Caco-2 (cell line): ENCODE results near the gene ARG2. TPM values are rescaled to one million over a fixed set of nuclear protein-coding genes. Genes with fewer than 3 reads are reported as not detected.

Source experiments
- BruUV-seq: library from RNA; stranded (reverse); fragments of 400-500 nt; replicated peaks from 2 replicates; lab custom pipeline; 2021; lab: Mats Ljungman, UMichigan
- CTCF ChIA-PET: fragments of 300-600 bp; sonication (Branson Sonifier 250); formaldehyde crosslinking; loops from one replicate; lab custom pipeline; 2022; ENCODE audit warnings: antibody characterized with exemption; lab: Charles Lee
- POLR2A ChIA-PET: fragments of 300-600 bp; sonication (Branson Sonifier 250); formaldehyde crosslinking; loops from one replicate; lab custom pipeline; 2022; ENCODE audit warnings: antibody characterized with exemption; lab: Charles Lee
- DNase-seq, 2 experiments: peaks; one replicate each; pipeline versions ENCODE4 v3.0.0 to v3.0.0-alpha.2; 2020 to 2022
- H3K27me3 ChIP-seq: replicated peaks from 2 replicates; pipeline ENCODE4 v1.6.0; 2011; ENCODE audit warnings: low read length; ENCODE audit not compliant: control insufficient read depth, insufficient read depth
- H3K36me3 ChIP-seq: 2 replicates; pipeline ENCODE4 v1.5.1; 2011; ENCODE audit warnings: low read length; ENCODE audit not compliant: control insufficient read depth, insufficient read depth
- H3K4me1 ChIP-seq: fragments of 250-450 bp; sonication (Bioruptor Pico); 2 replicates; pipeline ENCODE4 v1.5.1; 2020; ENCODE audit warnings: mild to moderate bottlenecking
- H3K4me3 ChIP-seq: 2 replicates; pipeline ENCODE4 v1.5.1; 2011; ENCODE audit warnings: low read depth, mild to moderate bottlenecking, control low read depth, low read length
- H3K9me3 ChIP-seq: fragments of 250-450 bp; sonication (Bioruptor Pico); 2 replicates; pipeline ENCODE4 v1.5.1; 2020; ENCODE audit warnings: mild to moderate bottlenecking, moderate library complexity
- H3K27ac Mint-ChIP-seq: one replicate; pipeline ENCODE4 v1.8.0; 2022; ENCODE audit warnings: mixed read lengths; ENCODE audit not compliant: unreplicated experiment
- H3K27me3 Mint-ChIP-seq: one replicate; pipeline ENCODE4 v1.8.0; 2022; ENCODE audit warnings: mixed read lengths; ENCODE audit not compliant: insufficient read depth, unreplicated experiment
- H3K36me3 Mint-ChIP-seq: one replicate; pipeline ENCODE4 v1.8.0; 2022; ENCODE audit warnings: mild to moderate bottlenecking, mixed read lengths; ENCODE audit not compliant: insufficient read depth, unreplicated experiment
- H3K4me1 Mint-ChIP-seq: one replicate; pipeline ENCODE4 v1.8.0; 2022; ENCODE audit warnings: low read depth, mixed read lengths; ENCODE audit not compliant: unreplicated experiment
- H3K4me3 Mint-ChIP-seq: one replicate; pipeline ENCODE4 v1.8.0; 2022; ENCODE audit warnings: mild to moderate bottlenecking, moderate library complexity, mixed read lengths; ENCODE audit not compliant: unreplicated experiment
- H3K9me3 Mint-ChIP-seq: one replicate; pipeline ENCODE4 v1.8.0; 2022; ENCODE audit warnings: mixed read lengths; ENCODE audit not compliant: unreplicated experiment
- CTCF ChIP-seq, 2 experiments: fragments of 200-600 bp in 1 of 2; IDR thresholded peaks; 1 replicate in 1 of 2; 2 replicates in 1 of 2; pipeline versions ENCODE4 v1.5.1 to v1.8.0; 2011 to 2022; ENCODE audit warnings: antibody characterized with exemption in 1 of 2, control low read depth in 1 of 2, inconsistent platforms in 1 of 2, low read depth in 1 of 2, low read length in 1 of 2, mild to moderate bottlenecking in 1 of 2, moderate library complexity in 1 of 2; ENCODE audit not compliant: insufficient read depth in 1 of 2, severe bottlenecking in 1 of 2, unreplicated experiment in 1 of 2
- intact Hi-C: fragments of 100-400 bp; cut with micrococcal nuclease; formaldehyde crosslinking; loops from one replicate; pipeline ENCODE4 v1.10.0; 2022; ENCODE audit not compliant: unreplicated experiment
- total RNA-seq: library from RNA; stranded (reverse); gene quantifications from 2 replicates; pipeline ENCODE4 v1.2.3, GENCODE V29; 2022

Gene ARG2
- total RNA-seq, 1 experiment from 2014 or later: 22.6 TPM

DNA sequence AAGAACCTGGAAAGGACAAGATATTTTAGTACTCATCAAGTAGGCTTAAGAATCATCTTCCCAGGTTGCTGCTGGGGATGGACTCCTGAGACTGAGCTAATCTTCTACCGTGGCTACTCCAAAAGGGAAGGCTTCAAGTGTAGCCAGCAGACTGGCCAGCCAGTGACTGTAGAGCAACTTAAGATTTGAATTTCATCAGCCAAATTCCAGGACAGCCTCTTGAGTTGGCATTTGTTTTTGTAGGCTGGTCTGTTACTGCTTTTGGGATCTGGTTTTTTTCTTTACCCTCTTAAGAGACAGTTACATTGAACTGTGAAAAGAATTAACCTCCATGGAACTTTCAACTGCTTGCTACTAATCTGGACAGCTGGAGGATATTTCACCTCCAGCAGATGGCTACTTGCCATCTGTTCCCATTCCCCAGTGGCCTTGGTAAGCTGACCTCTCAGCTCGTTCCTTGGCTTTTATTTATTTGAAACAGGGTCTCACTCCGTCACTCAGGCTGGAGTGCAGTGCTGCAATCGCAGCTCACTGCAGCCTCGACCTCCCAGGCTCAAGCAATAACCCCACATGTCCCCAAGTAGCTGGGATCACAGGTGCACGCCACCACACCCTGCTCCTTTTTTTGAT is 34.0 kb downstream of the ARG2 start:
- intact Hi-C loops: no loop called here
- no peak for TF ChIP-seq CTCF (IDR thresholded peaks at IDR 0.05; ENCODE audit: insufficient read depth in 1 of 2, low read depth in 1 of 2, low read length in 1 of 2, severe bottlenecking in 1 of 2, unreplicated experiment in 1 of 2)
- Histone ChIP-seq H3K9me3 (no peaks in the 10 kb centered on the region), H3K36me3 (peaks cover 1% of the 10 kb centered on the region; the same call in 1 of the 2 replicates), H3K4me3 (no peak overlapping the region), H3K4me1 (0 out of 2 replicates have a peak, but pooled peaks cover 2% of the 10 kb centered on the region), H3K27me3 (no peaks in the 10 kb centered on the region)
- no peaks in the 10 kb centered on the region for H3K4me1 Mint-ChIP-seq
- peak in 1 of 2 experiments; percentile 17 for DNase-seq
- BruUV-seq: no TSS peak
- no peak overlapping the region for H3K27ac Mint-ChIP-seq
- peaks cover 59% of the 10 kb centered on the region for H3K36me3 Mint-ChIP-seq
- H3K9me3 Mint-ChIP-seq: no peaks in the 10 kb centered on the region
- no peaks in the 10 kb centered on the region for H3K27me3 Mint-ChIP-seq
- CTCF ChIA-PET: interaction anchor here (0.5 to 1.4 kb wide), 2 partner anchors 13 to 34 kb away, joined by 3 read pairs; partner anchors contain the start of gene ARG2
- POLR2A ChIA-PET: no interaction called here
- no peak overlapping the region for H3K4me3 Mint-ChIP-seq

DNA sequence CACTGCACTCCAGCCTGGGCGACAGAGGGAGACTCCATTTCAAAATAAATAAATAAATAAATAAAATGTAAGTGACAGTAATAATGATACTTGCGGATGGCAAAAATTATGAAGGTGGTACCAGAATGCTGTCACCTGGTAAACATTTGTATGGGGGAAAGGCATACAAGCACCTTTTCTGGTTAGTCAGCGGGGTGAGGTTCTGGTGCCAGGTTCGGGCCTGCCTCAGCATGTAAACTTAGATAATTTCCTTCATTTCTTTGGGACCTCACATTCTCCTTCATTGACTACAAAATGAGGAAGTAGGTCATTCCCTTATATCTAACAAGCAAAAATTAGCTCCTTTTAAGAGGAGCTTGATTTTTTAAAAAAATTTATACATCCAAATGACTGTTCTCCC is 43.9 kb downstream of the ARG2 start:
- no peak for TF ChIP-seq CTCF (IDR thresholded peaks at IDR 0.05; ENCODE audit: insufficient read depth in 1 of 2, low read depth in 1 of 2, low read length in 1 of 2, severe bottlenecking in 1 of 2, unreplicated experiment in 1 of 2)
- no peaks in the 10 kb centered on the region for H3K9me3 Mint-ChIP-seq
- H3K4me3 ChIP-seq: no peak overlapping the region
- peaks cover 20% of the 10 kb centered on the region for H3K36me3 Mint-ChIP-seq
- no peak overlapping the region for H3K4me3 Mint-ChIP-seq
- ChIA-PET POLR2A (no interaction called here), CTCF (interaction anchor here (0.9 kb wide), 1 partner anchor 63 kb away, joined by 3 read pairs; the partner anchor contains the start of gene PIGH)
- no peaks in the 10 kb centered on the region for H3K4me1 Mint-ChIP-seq
- no peaks in the 10 kb centered on the region for H3K9me3 ChIP-seq
- DNase-seq: no peak
- intact Hi-C loops: no loop called here
- H3K27ac Mint-ChIP-seq: no peak overlapping the region
- no peaks in the 10 kb centered on the region for H3K36me3 ChIP-seq
- BruUV-seq: no TSS peak
- H3K27me3 Mint-ChIP-seq: no peaks in the 10 kb centered on the region
- H3K27me3 ChIP-seq: no peaks in the 10 kb centered on the region
- H3K4me1 ChIP-seq: no peaks in the 10 kb centered on the region

GRCh38 chr14:67665868-67666267 is 46.1 kb downstream of the ARG2 start:
- DNase-seq: no peak
- H3K27me3 ChIP-seq: no peaks in the 10 kb centered on the region
- BruUV-seq: no TSS peak
- Mint-ChIP-seq H3K9me3 (no peaks in the 10 kb centered on the region), H3K4me3 (no peak overlapping the region), H3K36me3 (peaks cover 14% of the 10 kb centered on the region), H3K27me3 (no peaks in the 10 kb centered on the region), H3K27ac (no peak overlapping the region), H3K4me1 (no peaks in the 10 kb centered on the region)
- no peaks in the 10 kb centered on the region for H3K36me3 ChIP-seq
- intact Hi-C loops: loop anchor here (2.0 to 5.0 kb wide), 2 partner anchors 139 to 239 kb away; no protein-coding TSS in a partner anchor
- H3K9me3 ChIP-seq: no peaks in the 10 kb centered on the region
- POLR2A ChIA-PET: no interaction called here
- CTCF ChIA-PET: interaction anchor here (1.0 kb wide), 1 partner anchor 39 kb away, joined by 3 read pairs; no protein-coding TSS in a partner anchor
- no peak overlapping the region for H3K4me3 ChIP-seq
- no peaks in the 10 kb centered on the region for H3K4me1 ChIP-seq
- no peak for TF ChIP-seq CTCF (IDR thresholded peaks at IDR 0.05; ENCODE audit: insufficient read depth in 1 of 2, low read depth in 1 of 2, low read length in 1 of 2, severe bottlenecking in 1 of 2, unreplicated experiment in 1 of 2)
